ENCODE data around the gene MGAT4C. TPM values are rescaled to one million over a fixed set of nuclear protein-coding genes. Genes with fewer than 3 reads are reported as not detected.

Gene MGAT4C
- total and polyA plus RNA-seq, 2 of the 8 experiments (the other 6 are each of a cell fraction or from before 2014, with no cell fraction given) = 1.6 to 2.5 TPM

GRCh38 chr12:85968606-85969005 is 287.6 kb downstream of the MGAT4C start:
- no peak overlapping the region for H4K8ac ChIP-seq (ENCODE audit: extremely low read depth, insufficient read depth, low read length)
- H3K27ac ChIP-seq (ENCODE audit: low read depth, low read length) = no peak overlapping the region
- H3K23me2 ChIP-seq (ENCODE audit: low read depth, low read length) = no peaks in the 10 kb centered on the region
- H2AK5ac ChIP-seq (ENCODE audit: low read depth, low read length) = no peak overlapping the region
- no peak overlapping the region for H2BK15ac ChIP-seq (ENCODE audit: low read length)
- no peak overlapping the region for H4K5ac ChIP-seq (ENCODE audit: insufficient read length, low read depth, low read length)
- no peaks in the 10 kb centered on the region for H3K27me3 ChIP-seq (replicated peaks in 1 of 4; ENCODE audit: control insufficient read depth in 3 of 4, extremely low read depth in 1 of 4, insufficient read depth in 3 of 4, low read length in 3 of 4)
- no peak overlapping the region for H2BK5ac ChIP-seq (ENCODE audit: low read depth, low read length)
- no peak for FAIRE-seq
- ChIA-PET CTCF (ENCODE audit: partially characterized antibody) (interaction anchor here (1.4 kb wide), 1 partner anchor 12 kb away, joined by 3 read pairs; no protein-coding TSS in a partner anchor), POLR2A (ENCODE audit: partially characterized antibody) (no interaction called here)
- H3K4me2 ChIP-seq (ENCODE audit: insufficient read depth in 1 of 2, low read depth in 2 of 2, low read length in 2 of 2) = no peak overlapping the region
- WGBS, 2 experiments (ENCODE audit: extremely low coverage in 1 of 2, insufficient coverage in 1 of 2, insufficient read length in 1 of 2, insufficient replicate concordance in 2 of 2, low coverage in 1 of 2, low lambda C conversion rate in 2 of 2, missing lambda C conversion rate in 1 of 2) = 79% methylated on average over 1 of the region's 1 CpG; no CpG with 5 or more reads in 1 of the 2 experiments
- no peak overlapping the region for H2BK12ac ChIP-seq (ENCODE audit: low read depth, low read length)
- no peak overlapping the region for H3K14ac ChIP-seq (ENCODE audit: insufficient read length)
- no peak overlapping the region for H3K4me3 ChIP-seq (ENCODE audit: extremely low read depth in 1 of 4, insufficient read depth in 2 of 4, low read depth in 3 of 4, low read length in 4 of 4)
- no peak for DNase-seq (ENCODE audit: low read depth in 1 of 2, low spot score in 2 of 2)
- H3K79me2 ChIP-seq (ENCODE audit: control insufficient read depth in 1 of 2, insufficient read depth in 2 of 2, low read length in 2 of 2) = no peaks in the 10 kb centered on the region
- no peak overlapping the region for H4K91ac ChIP-seq (replicated peaks; ENCODE audit: insufficient read length, low read length)
- no peak overlapping the region for H2BK120ac ChIP-seq (replicated peaks; ENCODE audit: low read depth, low read length)
- H3K56ac ChIP-seq (replicated peaks; ENCODE audit: insufficient read length, low read depth, low read length) = no peak overlapping the region
- H3K23ac ChIP-seq (ENCODE audit: insufficient read length) = no peak overlapping the region
- no peak overlapping the region for H2BK20ac ChIP-seq (ENCODE audit: low read length)
- no peaks in the 10 kb centered on the region for H3K36me3 ChIP-seq (ENCODE audit: control insufficient read depth in 2 of 4, insufficient read depth in 4 of 4, low read length in 3 of 4)
- H3K4ac ChIP-seq (replicated peaks; ENCODE audit: insufficient read length, low read depth, low read length) = no peak overlapping the region
- no peaks in the 10 kb centered on the region for H3K9me3 ChIP-seq (ENCODE audit: insufficient read depth in 2 of 2, low read depth in 1 of 2, low read length in 1 of 2)
- no peak overlapping the region for H3K9ac ChIP-seq (replicated peaks in 1 of 4; ENCODE audit: extremely low read depth in 1 of 4, low read depth in 3 of 4, low read length in 3 of 4)
- H3K4me1 ChIP-seq (replicated peaks in 1 of 4; ENCODE audit: control insufficient read depth in 3 of 4, insufficient read depth in 4 of 4, low read length in 3 of 4) = no peaks in the 10 kb centered on the region
- H3K18ac ChIP-seq (ENCODE audit: extremely low read depth, low read length) = no peak overlapping the region
- H2AFZ ChIP-seq (ENCODE audit: low read length) = no peak overlapping the region
- no peaks in the 10 kb centered on the region for H4K20me1 ChIP-seq (replicated peaks in 1 of 2; ENCODE audit: control insufficient read depth in 1 of 2, insufficient read depth in 2 of 2, low read length in 2 of 2)
- no peaks in the 10 kb centered on the region for H3K79me1 ChIP-seq (ENCODE audit: low read depth, low read length)
- TF ChIP-seq CTCF (IDR thresholded peaks at IDR 0.05; ENCODE audit: control extremely low read depth in 1 of 3, insufficient read depth in 1 of 3, low read depth in 1 of 3, low read length in 3 of 3) = no peak
- no peak for TF ChIP-seq PHF8 (conservative IDR thresholded peaks at IDR 0.05; ENCODE audit: low read depth, low read length)
- TF ChIP-seq ZNF274 (IDR thresholded peaks at IDR 0.05; ENCODE audit: borderline replicate concordance, extremely low read depth, low read length) = no peak
- no peak for TF ChIP-seq BRCA1 (IDR thresholded peaks at IDR 0.05; ENCODE audit: low read depth, low read length)
- no peak for TF ChIP-seq E2F6 (IDR thresholded peaks at IDR 0.05)
- no peak for TF ChIP-seq TBP (IDR thresholded peaks at IDR 0.05; ENCODE audit: low read depth, low read length)
- TF ChIP-seq HDAC2 (IDR thresholded peaks at IDR 0.05; ENCODE audit: borderline replicate concordance in 1 of 2, low read depth in 2 of 2, low read length in 2 of 2) = no peak
- no peak for TF ChIP-seq SP4 (IDR thresholded peaks at IDR 0.05; ENCODE audit: low read length)
- TF ChIP-seq CBX8 (IDR thresholded peaks at IDR 0.05; ENCODE audit: borderline replicate concordance, low read depth, low read length) = no peak
- TF ChIP-seq SUZ12 (IDR thresholded peaks at IDR 0.05; ENCODE audit: low read length) = no peak
- no peak for TF ChIP-seq GABPA (IDR thresholded peaks at IDR 0.05; ENCODE audit: borderline replicate concordance, insufficient read depth, low read length)

Measured in H1 (cell line).